Spleen (tissue), 11 donors: ENCODE data around the gene AGPAT4. TPM values are rescaled to one million over a fixed set of nuclear protein-coding genes. Genes with fewer than 3 reads are reported as not detected.

ENCODE experiments used
- DNase-seq: peaks from one replicate; pipeline ENCODE4 v3.0.0-alpha.2; 2020
- H3K27ac ChIP-seq, 8 donors: fragments of 200-600 bp; sonication (generic) in 7 of 8; 1 replicate in 4 of 8; 2 replicates in 4 of 8; pipeline versions ENCODE4 v1.5.0 to v1.8.0; 2016 to 2021; ENCODE audit warnings: inconsistent platforms in 4 of 8, mild to moderate bottlenecking in 4 of 8, moderate library complexity in 1 of 8
- H3K27me3 ChIP-seq, 7 donors: fragments of 200-600 bp; sonication (generic) in 6 of 7; replicated peaks in 1 of 7; 1 replicate in 4 of 7; 2 replicates in 3 of 7; pipeline versions ENCODE4 v1.5.0 to v1.8.0; 2016 to 2021; ENCODE audit warnings: inconsistent platforms in 3 of 7, mild to moderate bottlenecking in 1 of 7
- H3K36me3 ChIP-seq, 6 donors: fragments of 200-600 bp; sonication (generic) in 5 of 6; 1 replicate in 4 of 6; 2 replicates in 2 of 6; pipeline versions ENCODE4 v1.5.0 to v1.8.0; 2016 to 2021; ENCODE audit warnings: inconsistent platforms in 2 of 6
- H3K4me1 ChIP-seq, 6 donors: fragments of 200-600 bp; sonication (generic) in 5 of 6; 1 replicate in 3 of 6; 2 replicates in 3 of 6; pipeline versions ENCODE4 v1.5.0 to v1.8.0; 2016 to 2021; ENCODE audit warnings: inconsistent platforms in 3 of 6
- H3K4me3 ChIP-seq, 8 donors: fragments of 200-600 bp; sonication (generic) in 7 of 8; 1 replicate in 4 of 8; 2 replicates in 4 of 8; pipeline versions ENCODE4 v1.5.0 to v1.8.0; 2016 to 2021; ENCODE audit warnings: inconsistent platforms in 4 of 8, mild to moderate bottlenecking in 4 of 8, moderate library complexity in 2 of 8
- H3K9me3 ChIP-seq, 8 donors: fragments of 200-600 bp; sonication (generic) in 7 of 8; 1 replicate in 4 of 8; 2 replicates in 4 of 8; pipeline versions ENCODE4 v1.5.0 to v1.8.0; 2016 to 2021; ENCODE audit warnings: inconsistent platforms in 4 of 8
- CTCF ChIP-seq, 11 experiments: fragments of 200-600 bp in 7 of 11; fragments of 450-650 bp in 4 of 11; sonication (generic) in 4 of 11; IDR thresholded peaks in 8 of 11; conservative IDR thresholded peaks in 3 of 11; 1 replicate in 7 of 11; 2 replicates in 4 of 11; pipeline versions ENCODE4 v1.4.0 to v1.8.0; 2016 to 2021; ENCODE audit warnings: antibody characterized with exemption in 11 of 11, inconsistent platforms in 4 of 11, mild to moderate bottlenecking in 1 of 11
- POLR2A ChIP-seq, 3 donors: fragments of 450-650 bp; IDR thresholded peaks; one replicate each; pipeline ENCODE4 v1.5.1; 2017; ENCODE audit warnings: antibody characterized with exemption in 3 of 3, mild to moderate bottlenecking in 1 of 3
- POLR2AphosphoS5 ChIP-seq, 3 donors: sonication (generic); formaldehyde crosslinking; IDR thresholded peaks; one replicate each; pipeline ENCODE4 v1.5.1; 2017; ENCODE audit warnings: antibody characterized with exemption in 3 of 3
- WGBS, 5 donors: extraction: QIAGEN DNeasy Blood & Tissue Kit in 3 of 5; methylation state at CpG; one replicate each; pipeline versions ENCODE4 v1.1.5 to v1.1.7; 2013 to 2018; 5-methylcytosine and 5-hydroxymethylcytosine counted together
- intact Hi-C: fragments of 100-400 bp; cut with DNase I; formaldehyde crosslinking; loops from one replicate; pipeline ENCODE4 v1.15.0; 2023; ENCODE audit warnings: low total_unique reads
- polyA plus RNA-seq, 3 donors: library from polyadenylated mRNA; stranded (reverse); fragments of 200-250 nt; gene quantifications; one replicate each; pipeline ENCODE4 v1.2.1, GENCODE V29; 2013
- total RNA-seq, 7 donors: library from RNA; depleted of rRNA in 3 of 7; stranded (reverse); fragments of >200 nt in 3 of 7; fragmentation: NEBNext Ultra II Directional in 4 of 7; extraction: Animal tissue kit (Norgen Biotek cat#: 25700) in 4 of 7; gene quantifications; one replicate each; pipeline versions ENCODE4 v1.1.0 to v1.2.1, GENCODE V29; 2016 to 2021
- donor health status: healthy with polysubstance abuse.
- donor health status: DM: no; HTN: no; CAD: no; lungs with moderate emphysema.
- donor health status: DM: no; HTN: no; CAD: no.
- donor health status: Bipolar disorder and iron deficiency.
- donor health status: healthy.
- donor health status: DM: no; HTN: no; CAD: no.
- donor health status: DM: yes; HTN: yes; CAD: no.

Gene AGPAT4
- total and polyA plus RNA-seq, 10 donors: 0.80 to 16.8 (median 8.4) TPM

- Histone ChIP-seq H3K9me3 (no peaks in the 10 kb centered on the region), H3K4me1 (peaks cover 0 to 36% (median 13%) of the 10 kb centered on the region in 6 donors), H3K27me3 (no peaks in the 10 kb centered on the region), H3K4me3 (no peak overlapping the region), H3K36me3 (no peaks in the 10 kb centered on the region), H3K27ac (peak overlapping the region in 6 of 8 donors; percentile 1 to 35 (median 15))
- WGBS, 5 donors: 70 to 84% (median 76%) methylated on average over 8 of the region's 8 CpGs
- intact Hi-C loops: no loop called here
- DNase-seq: no peak
- no peak for TF ChIP-seq POLR2A (IDR thresholded peaks at IDR 0.05)
Measured at GRCh38 chr6:161271343-161272030, 2.4 kb downstream of the AGPAT4 start.

GRCh38 chr6:161270116-161270515, 3.7 kb downstream of the AGPAT4 start:
- intact Hi-C loops: no loop called here
- TF ChIP-seq POLR2A (IDR thresholded peaks at IDR 0.05) (no peak), POLR2AphosphoS5 (IDR thresholded peaks at IDR 0.05) (no peak), CTCF (IDR thresholded peaks at IDR 0.05 in 8 of 11, conservative IDR thresholded peaks at IDR 0.05 in 3 of 11) (no peak)
- no peak overlapping the region for H3K27ac ChIP-seq
- H3K9me3 ChIP-seq: no peaks in the 10 kb centered on the region
- DNase-seq: no peak
- H3K4me1 ChIP-seq: peaks cover 0 to 36% (median 13%) of the 10 kb centered on the region in 6 donors
- WGBS, 5 donors: 47 to 80% (median 67%) methylated on average over 5 of the region's 5 CpGs
- H3K4me3 ChIP-seq: no peak overlapping the region
- H3K27me3 ChIP-seq: no peaks in the 10 kb centered on the region
- H3K36me3 ChIP-seq: no peaks in the 10 kb centered on the region

DNA sequence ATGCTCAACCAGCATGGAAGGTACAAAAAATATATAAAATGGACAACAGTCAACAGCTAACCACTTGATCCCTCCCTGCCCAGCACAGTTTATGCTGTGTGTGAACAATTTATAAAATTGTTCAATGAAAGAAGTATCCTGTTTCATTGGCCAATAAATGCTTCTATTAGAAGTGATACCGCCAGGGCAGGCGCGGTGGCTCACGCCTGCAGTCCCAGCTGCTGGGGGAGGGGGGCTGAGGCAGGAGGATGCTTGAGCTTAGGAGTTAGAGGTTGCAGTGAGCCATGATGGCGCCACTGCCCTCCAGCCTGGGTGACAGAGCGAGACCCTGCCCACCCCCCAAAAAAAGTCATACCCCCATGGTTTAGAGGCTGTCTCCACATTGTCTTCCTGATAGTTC, 4.6 kb downstream of the AGPAT4 start:
- intact Hi-C loops: no loop called here
- H3K9me3 ChIP-seq: no peaks in the 10 kb centered on the region
- no peak overlapping the region for H3K27ac ChIP-seq
- DNase-seq: no peak
- H3K4me3 ChIP-seq: no peak overlapping the region
- 92 to 100% (median 99%) methylated on average over 6 of the region's 6 CpGs for WGBS, 5 donors
- H3K36me3 ChIP-seq: peaks cover 0 to 6% (median 0%) of the 10 kb centered on the region in 6 donors
- TF ChIP-seq POLR2AphosphoS5 (IDR thresholded peaks at IDR 0.05) (no peak), POLR2A (IDR thresholded peaks at IDR 0.05) (no peak), CTCF (IDR thresholded peaks at IDR 0.05 in 8 of 11, conservative IDR thresholded peaks at IDR 0.05 in 3 of 11) (no peak)
- no peaks in the 10 kb centered on the region for H3K27me3 ChIP-seq
- peaks cover 0 to 29% (median 10%) of the 10 kb centered on the region in 6 donors for H3K4me1 ChIP-seq

DNA sequence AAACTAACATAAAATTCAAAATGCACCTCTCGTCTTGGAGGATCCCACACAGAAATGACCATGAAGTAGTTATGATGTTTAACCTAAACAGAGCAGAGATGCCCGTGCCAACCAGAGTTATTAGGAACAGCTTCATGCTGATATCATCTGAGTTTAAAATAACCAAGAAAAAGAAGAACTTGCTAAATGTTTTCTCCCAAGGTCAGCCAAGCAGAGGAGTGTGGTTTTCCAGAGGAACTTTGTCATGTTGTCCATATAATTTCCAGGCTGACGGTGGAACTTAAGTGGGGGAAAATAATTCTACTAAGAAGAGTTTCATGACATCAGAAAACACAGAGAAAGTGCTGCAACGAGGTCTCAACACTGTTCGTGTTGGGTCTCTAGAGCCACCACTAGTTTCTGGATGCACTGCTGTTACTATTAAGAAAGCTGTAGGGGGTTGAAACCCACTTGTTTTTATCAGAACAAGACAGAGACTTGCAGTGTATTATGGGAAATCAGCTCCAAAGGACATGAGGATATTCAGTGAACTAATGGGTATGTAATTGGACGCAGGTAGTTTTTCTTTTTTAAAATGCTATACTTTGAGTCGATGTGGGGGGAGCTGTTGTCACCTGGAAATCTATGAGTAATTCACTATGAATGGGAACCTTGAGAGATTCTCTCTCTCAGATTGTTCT, 5.2 kb downstream of the AGPAT4 start:
- Histone ChIP-seq H3K27me3 (no peaks in the 10 kb centered on the region), H3K9me3 (no peaks in the 10 kb centered on the region), H3K27ac (no peak overlapping the region), H3K36me3 (peaks cover 0 to 6% (median 0%) of the 10 kb centered on the region in 6 donors), H3K4me1 (peaks cover 0 to 24% (median 10%) of the 10 kb centered on the region in 6 donors), H3K4me3 (no peak overlapping the region)
- intact Hi-C loops: no loop called here
- 66 to 77% (median 71%) methylated on average over 7 of the region's 7 CpGs for WGBS, 5 donors
- DNase-seq: no peak
- TF ChIP-seq CTCF (IDR thresholded peaks at IDR 0.05 in 8 of 11, conservative IDR thresholded peaks at IDR 0.05 in 3 of 11) (no peak), POLR2AphosphoS5 (IDR thresholded peaks at IDR 0.05) (no peak), POLR2A (IDR thresholded peaks at IDR 0.05) (no peak)
